H9 (cell line): ENCODE measurements around the gene TENM4. TPM values are rescaled to one million over a fixed set of nuclear protein-coding genes. Genes with fewer than 3 reads are reported as not detected.

Experiments
- DNase-seq: peaks from one replicate; pipeline ENCODE4 v3.0.0-alpha.2; 2017
- H2AFZ ChIP-seq: one replicate; pipeline ENCODE4 v1.6.1; 2013; ENCODE audit warnings: mild to moderate bottlenecking, low read length, control low read depth, moderate library complexity
- H2AK5ac ChIP-seq: 2 replicates; pipeline ENCODE4 v1.6.1; 2013; ENCODE audit warnings: low read length, control low read depth, mixed read lengths; ENCODE audit not compliant: insufficient read length
- H2BK120ac ChIP-seq: one replicate; pipeline ENCODE4 v1.6.1; 2013; ENCODE audit warnings: low read depth, mild to moderate bottlenecking, low read length, control low read depth, inconsistent platforms; ENCODE audit not compliant: poor library complexity, severe bottlenecking
- H2BK12ac ChIP-seq: 2 replicates; pipeline ENCODE4 v1.6.1; 2013; ENCODE audit warnings: low read length, control low read depth, mixed read lengths, low read depth; ENCODE audit not compliant: insufficient read length
- H2BK15ac ChIP-seq: 2 replicates; pipeline ENCODE4 v1.6.1; 2013; ENCODE audit warnings: low read depth, low read length, control low read depth
- H2BK20ac ChIP-seq: one replicate; pipeline ENCODE4 v1.6.1; 2013; ENCODE audit warnings: low read depth, mild to moderate bottlenecking, low read length, control low read depth, inconsistent platforms; ENCODE audit not compliant: poor library complexity, severe bottlenecking
- H2BK5ac ChIP-seq: 2 replicates; pipeline ENCODE4 v1.6.1; 2013; ENCODE audit warnings: low read length, control low read depth, mixed read lengths; ENCODE audit not compliant: insufficient read length
- H3K14ac ChIP-seq: 2 replicates; pipeline ENCODE4 v1.6.1; 2013; ENCODE audit warnings: low read length, control low read depth; ENCODE audit not compliant: insufficient read depth
- H3K18ac ChIP-seq: 2 replicates; pipeline ENCODE4 v1.6.1; 2013; ENCODE audit warnings: low read depth, mild to moderate bottlenecking, mixed read lengths, low read length, control low read depth; ENCODE audit not compliant: insufficient read length
- H3K23ac ChIP-seq: 2 replicates; pipeline ENCODE4 v1.6.1; 2013; ENCODE audit warnings: low read length, control low read depth, mixed read lengths, low read depth; ENCODE audit not compliant: insufficient read length
- H3K23me2 ChIP-seq: 2 replicates; pipeline ENCODE4 v1.6.1; 2013; ENCODE audit warnings: low read depth, mild to moderate bottlenecking, mixed read lengths, low read length, control low read depth; ENCODE audit not compliant: insufficient read length, poor library complexity, severe bottlenecking
- H3K27ac ChIP-seq: 2 replicates; pipeline ENCODE4 v1.5.1; 2013; ENCODE audit warnings: low read length, control low read depth, mixed read lengths, low read depth; ENCODE audit not compliant: insufficient read length
- H3K27me3 ChIP-seq: 2 replicates; pipeline ENCODE4 v1.6.1; 2013; ENCODE audit warnings: low read length, control low read depth, inconsistent platforms; ENCODE audit not compliant: insufficient read depth
- H3K4ac ChIP-seq: 2 replicates; pipeline ENCODE4 v1.6.1; 2013; ENCODE audit warnings: low read depth, mild to moderate bottlenecking, control low read depth, inconsistent platforms, low read length, moderate library complexity
- H3K4me1 ChIP-seq: 2 replicates; pipeline ENCODE4 v1.6.1; 2013; ENCODE audit warnings: low read length, control low read depth, inconsistent platforms; ENCODE audit not compliant: insufficient read depth
- H3K4me2 ChIP-seq: 2 replicates; pipeline ENCODE4 v1.6.1; 2013; ENCODE audit warnings: low read length, control low read depth, mixed read lengths; ENCODE audit not compliant: insufficient read length, insufficient read depth
- H3K56ac ChIP-seq: 2 replicates; pipeline ENCODE4 v1.6.1; 2013; ENCODE audit warnings: low read depth, mild to moderate bottlenecking, mixed read lengths, low read length, control low read depth; ENCODE audit not compliant: insufficient read length
- H3K79me1 ChIP-seq: 2 replicates; pipeline ENCODE4 v1.6.1; 2013; ENCODE audit warnings: low read depth, mild to moderate bottlenecking, moderate library complexity, low read length, control low read depth, inconsistent platforms; ENCODE audit not compliant: insufficient read depth, poor library complexity, severe bottlenecking
- H3K79me2 ChIP-seq: 2 replicates; pipeline ENCODE4 v1.6.1; 2013; ENCODE audit warnings: low read length, control low read depth, inconsistent platforms; ENCODE audit not compliant: insufficient read depth
- H3K9ac ChIP-seq: 2 replicates; pipeline ENCODE4 v1.6.1; 2013; ENCODE audit warnings: low read length, control low read depth, mixed read lengths; ENCODE audit not compliant: insufficient read length; ENCODE audit errors: extremely low read depth
- H3K9me3 ChIP-seq: one replicate; pipeline ENCODE4 v1.6.1; 2013; ENCODE audit warnings: low read depth, low read length, inconsistent platforms; ENCODE audit not compliant: control insufficient read depth
- H3T11ph ChIP-seq: one replicate; pipeline ENCODE4 v1.6.1; 2013; ENCODE audit warnings: mild to moderate bottlenecking, low read length, control low read depth, inconsistent platforms
- H4K20me1 ChIP-seq: one replicate; pipeline ENCODE4 v1.6.1; 2013; ENCODE audit not compliant: control insufficient read depth, insufficient read length, insufficient read depth
- H4K5ac ChIP-seq: 2 replicates; pipeline ENCODE4 v1.6.1; 2013; ENCODE audit warnings: low read depth, mild to moderate bottlenecking, mixed read lengths, low read length, control low read depth; ENCODE audit not compliant: insufficient read length
- H4K8ac ChIP-seq: replicated peaks from 2 replicates; pipeline ENCODE4 v1.6.1; 2013; ENCODE audit warnings: low read length, control low read depth, mixed read lengths, low read depth; ENCODE audit not compliant: insufficient read length
- H4K91ac ChIP-seq: 2 replicates; pipeline ENCODE4 v1.6.1; 2013; ENCODE audit warnings: low read depth, mild to moderate bottlenecking, moderate library complexity, mixed read lengths, low read length, control low read depth; ENCODE audit not compliant: insufficient read length
- H3K27ac Mint-ChIP-seq, 3 experiments: 2 replicates in 2 of 3; 3 replicates in 1 of 3; pipeline ENCODE4 v1.8.0; 2020 to 2021; ENCODE audit warnings: mixed read lengths in 3 of 3, mild to moderate bottlenecking in 1 of 3, moderate library complexity in 1 of 3
- H3K27me3 Mint-ChIP-seq: 2 replicates; pipeline ENCODE4 v1.8.0; 2021; ENCODE audit warnings: low read depth, mild to moderate bottlenecking, moderate library complexity, mixed read lengths
- H3K36me3 Mint-ChIP-seq, 3 experiments: 2 replicates in 2 of 3; 3 replicates in 1 of 3; pipeline ENCODE4 v1.8.0; 2020 to 2021; ENCODE audit warnings: low read depth in 3 of 3, mixed read lengths in 3 of 3; ENCODE audit not compliant: insufficient read depth in 1 of 3
- H3K4me1 Mint-ChIP-seq, 2 experiments: 2 replicates each; pipeline ENCODE4 v1.8.0; 2020; ENCODE audit warnings: mixed read lengths in 2 of 2
- H3K4me3 Mint-ChIP-seq, 2 experiments: 2 replicates in 1 of 2; 3 replicates in 1 of 2; pipeline ENCODE4 v1.8.0; 2020 to 2021; ENCODE audit warnings: mild to moderate bottlenecking in 2 of 2, mixed read lengths in 2 of 2, moderate library complexity in 1 of 2
- H3K9me3 Mint-ChIP-seq, 2 experiments: 2 replicates in 1 of 2; 3 replicates in 1 of 2; pipeline ENCODE4 v1.8.0; 2020; ENCODE audit warnings: mild to moderate bottlenecking in 2 of 2, mixed read lengths in 2 of 2, moderate library complexity in 1 of 2
- CTCF ChIP-seq: fragments of 200-600 bp; sonication (generic); conservative IDR thresholded peaks from 3 replicates; pipeline ENCODE4 v1.8.0; 2021; ENCODE audit warnings: antibody characterized with exemption, mild to moderate bottlenecking
- WGBS: extraction: QIAGEN DNeasy Blood & Tissue Kit; methylation state at CpG from one replicate; pipeline ENCODE4 v1.1.7; 2013; ENCODE audit warnings: missing lambda C conversion rate, low lambda C conversion rate, mixed read lengths; ENCODE audit not compliant: insufficient read length; ENCODE audit errors: extremely low coverage; 5-methylcytosine and 5-hydroxymethylcytosine counted together
- total RNA-seq: library from RNA; stranded (reverse); gene quantifications from 2 replicates; pipeline ENCODE4 v1.2.1, GENCODE V29; 2021

TENM4 gene
- total RNA-seq, 1 experiment from 2014 or later, result 4.6 TPM

GRCh38 chr11:79173615-79174014 is 267.2 kb downstream of the TENM4 start:
- Histone ChIP-seq H3K23ac (no peak overlapping the region), H3K4ac (no peak overlapping the region), H2BK20ac (no peak overlapping the region), H2AK5ac (no peak overlapping the region), H2AFZ (no peak overlapping the region), H4K20me1 (no peaks in the 10 kb centered on the region), H3K79me1 (no peaks in the 10 kb centered on the region), H4K8ac (no peak overlapping the region), H3K4me2 (no peak overlapping the region), H3K23me2 (no peaks in the 10 kb centered on the region), H3K27ac (no peak overlapping the region), H3T11ph (no peak overlapping the region), H2BK15ac (no peak overlapping the region), H2BK120ac (no peak overlapping the region), H3K18ac (no peak overlapping the region), H3K9ac (no peak overlapping the region), H2BK12ac (no peak overlapping the region), H4K91ac (no peak overlapping the region), H3K9me3 (no peaks in the 10 kb centered on the region), H3K27me3 (no peaks in the 10 kb centered on the region), H2BK5ac (no peak overlapping the region), H4K5ac (no peak overlapping the region), H3K79me2 (no peaks in the 10 kb centered on the region), H3K56ac (no peak overlapping the region), H3K14ac (no peak overlapping the region), H3K4me1 (no peaks in the 10 kb centered on the region; the same call in 1 of the 2 replicates)
- H3K27ac Mint-ChIP-seq, result no peak overlapping the region
- DNase-seq, result no peak
- peaks cover 13 to 17% of the 10 kb centered on the region in 2 experiments for H3K4me1 Mint-ChIP-seq
- no CpG with 5 or more reads among the region's 5 CpGs for WGBS
- no peak overlapping the region for H3K4me3 Mint-ChIP-seq
- no peaks in the 10 kb centered on the region for H3K36me3 Mint-ChIP-seq
- peaks cover 13% of the 10 kb centered on the region for H3K27me3 Mint-ChIP-seq
- TF ChIP-seq CTCF, result no peak
- H3K9me3 Mint-ChIP-seq, result no peaks in the 10 kb centered on the region
